DMS 273 treated with DMSO at 0.1 percent for 48 hours (cell line): Measurements from ENCODE around the gene ENOX2.

ENCODE experiments used
- DNase-seq: peaks from one replicate; lab custom pipeline; 2025; lab: John Stamatoyannopoulos, UW

Gene ENOX2

DNA sequence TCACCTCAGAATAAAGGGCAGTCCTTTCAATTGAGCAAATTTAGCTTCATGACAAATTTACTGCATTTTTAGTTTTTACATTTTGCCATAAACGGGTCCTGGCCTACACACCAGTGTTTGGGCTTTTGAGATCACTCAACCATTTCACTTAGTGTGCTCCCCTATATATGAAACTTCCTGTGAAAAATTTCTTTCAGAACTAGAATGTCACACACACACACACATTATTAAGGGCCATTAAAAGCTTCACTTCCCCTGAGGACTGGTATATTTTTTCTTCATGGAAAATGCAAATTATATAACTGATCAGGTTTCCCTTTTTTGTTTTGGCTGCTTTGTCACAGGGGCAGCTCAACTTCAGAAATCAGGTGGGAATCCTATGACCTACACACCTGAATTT lies 206.5 kb downstream of the ENOX2 start:
- DNase-seq: no peak

DNA sequence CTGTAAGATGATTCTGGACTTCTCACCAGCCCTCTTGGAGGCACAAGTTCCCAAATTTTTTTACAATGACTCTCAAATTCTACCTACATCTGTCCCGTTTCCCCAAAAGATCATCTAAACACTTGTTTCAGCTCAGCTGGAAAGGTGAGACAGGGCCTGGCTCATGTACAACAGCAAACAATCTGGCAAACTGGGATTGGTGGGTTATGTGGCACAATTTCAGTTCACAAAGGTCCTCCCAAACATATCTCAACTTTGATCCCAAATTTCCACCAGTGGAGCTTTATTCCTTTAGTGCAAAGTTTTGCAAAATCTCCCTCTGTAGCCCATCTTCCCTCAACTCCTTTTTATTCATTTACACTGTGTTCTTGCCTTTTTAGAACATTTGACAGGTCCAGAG lies 207.1 kb downstream of the ENOX2 start:
- no peak for DNase-seq

GRCh38 chrX:130694983-130695382 lies 208.0 kb downstream of the ENOX2 start:
- no peak for DNase-seq

DNA sequence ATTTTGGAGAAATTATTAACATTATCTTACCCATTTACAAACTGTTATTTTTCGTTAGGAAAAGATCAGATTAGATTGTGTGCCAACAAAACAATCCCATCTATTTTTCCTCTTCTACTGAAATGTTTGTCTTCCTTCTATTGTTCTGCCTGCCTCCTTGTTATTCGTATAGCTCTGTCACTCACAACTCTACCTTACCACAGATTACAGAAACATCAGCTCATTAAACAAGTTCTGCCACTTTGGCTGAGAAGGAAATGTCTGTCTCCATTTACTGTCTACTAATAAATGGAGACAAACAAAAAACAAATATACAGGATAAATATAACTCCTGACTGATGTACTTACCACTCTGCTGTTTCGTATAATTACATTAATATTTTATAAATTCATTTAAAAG lies 211.4 kb downstream of the ENOX2 start:
- DNase-seq: no peak

DNA sequence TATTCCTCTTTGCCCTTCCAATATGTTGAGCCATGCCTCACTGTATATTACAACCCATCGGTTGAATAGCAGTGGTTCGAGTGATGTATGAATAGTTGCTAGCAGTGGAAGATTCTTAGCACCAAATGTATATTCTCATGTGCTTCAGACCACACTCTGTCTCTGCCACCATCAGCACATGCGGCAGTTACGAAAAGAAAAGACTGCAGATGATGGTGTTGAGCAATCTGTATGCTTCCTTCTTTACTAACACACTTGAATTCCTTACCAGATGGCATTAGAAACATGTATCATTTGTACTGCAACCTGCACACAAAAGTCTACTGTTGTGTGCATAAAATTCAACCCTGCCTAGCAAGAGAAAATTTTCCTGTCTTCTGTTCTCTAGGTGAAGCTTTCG lies 214.6 kb downstream of the ENOX2 start:
- DNase-seq: no peak

DNA sequence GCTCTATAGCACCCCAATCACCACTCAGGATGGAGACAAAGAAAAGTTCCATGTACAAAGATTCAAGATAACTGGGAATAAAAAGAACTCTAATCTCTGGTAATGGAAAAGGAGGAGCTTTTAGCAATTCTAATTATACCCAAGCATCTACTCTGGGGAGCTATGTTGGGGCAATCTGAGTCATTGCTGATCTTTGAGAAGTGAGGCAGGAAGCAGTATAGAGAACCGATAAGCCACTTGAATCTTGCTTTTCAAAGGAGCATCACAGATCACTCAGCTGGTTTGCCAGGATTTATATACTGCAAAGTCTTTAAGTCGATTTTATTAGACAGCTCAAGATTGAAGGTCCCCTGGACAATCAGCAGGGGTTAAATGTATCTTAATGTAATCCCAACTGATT lies 220.0 kb downstream of the ENOX2 start:
- no peak for DNase-seq

- no peak for DNase-seq
These were observed 222.6 kb downstream of the ENOX2 start for GRCh38 chrX:130680164-130681035.

DNA sequence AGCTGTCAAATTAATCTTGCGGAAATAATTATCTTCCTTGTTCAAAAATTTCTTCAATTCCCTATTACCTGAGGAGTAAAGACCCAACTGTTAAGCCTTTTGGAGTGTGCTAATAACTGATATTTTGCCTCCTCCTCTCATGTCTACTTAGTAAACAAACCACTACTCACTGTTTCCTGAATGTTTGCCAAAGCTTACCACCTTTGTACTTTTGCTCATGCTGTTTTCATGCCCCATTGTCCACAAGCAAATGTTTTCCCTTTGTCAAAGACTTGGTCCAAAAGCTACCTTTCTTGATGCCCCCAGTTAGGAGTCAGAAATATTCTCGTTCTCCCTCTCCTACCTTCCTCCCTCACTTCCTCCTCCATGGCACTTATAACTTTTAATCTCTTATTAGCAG lies 226.1 kb downstream of the ENOX2 start:
- DNase-seq: no peak

DNA sequence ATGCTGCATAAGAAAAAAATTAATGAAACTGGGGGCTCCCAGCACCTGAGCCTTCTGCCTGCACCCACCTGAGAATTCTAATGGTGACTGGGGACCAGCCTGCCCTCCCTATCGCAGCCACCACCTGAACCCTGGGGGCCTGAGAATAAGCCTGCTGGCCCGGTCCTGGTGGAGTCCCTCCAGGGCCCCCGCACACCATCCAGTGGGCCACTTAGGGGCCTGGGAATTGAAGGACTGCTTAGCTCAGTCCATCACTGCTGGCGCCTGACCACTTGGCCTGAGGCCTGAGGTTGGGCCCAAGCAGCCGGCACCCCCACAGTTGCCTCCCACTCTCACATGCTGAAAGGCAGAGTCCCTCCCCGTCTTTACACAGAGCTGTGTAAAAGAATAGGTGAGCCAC lies 230.8 kb downstream of the ENOX2 start:
- no peak for DNase-seq

DNA sequence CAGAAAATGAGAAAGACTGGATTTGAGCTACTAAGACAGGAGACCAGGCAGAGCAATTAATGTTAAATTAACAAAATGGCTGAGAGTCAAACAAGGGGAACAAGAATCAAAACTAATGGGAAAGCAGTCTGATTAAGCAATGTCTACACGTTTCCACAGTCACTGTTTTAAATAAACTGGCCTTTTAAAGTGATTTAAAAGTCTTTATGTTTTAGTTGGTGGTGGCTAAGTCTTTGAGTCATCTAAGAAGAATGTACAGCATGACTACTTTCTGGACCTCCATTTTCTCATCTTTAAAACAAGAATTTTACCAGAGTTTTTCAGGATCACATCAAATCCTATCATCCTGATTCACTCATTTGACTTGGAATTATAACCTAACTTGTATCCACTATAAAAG lies 233.8 kb downstream of the ENOX2 start:
- no peak for DNase-seq

- no peak for DNase-seq
These were observed 237.7 kb downstream of the ENOX2 start for GRCh38 chrX:130665263-130665662.

DNA sequence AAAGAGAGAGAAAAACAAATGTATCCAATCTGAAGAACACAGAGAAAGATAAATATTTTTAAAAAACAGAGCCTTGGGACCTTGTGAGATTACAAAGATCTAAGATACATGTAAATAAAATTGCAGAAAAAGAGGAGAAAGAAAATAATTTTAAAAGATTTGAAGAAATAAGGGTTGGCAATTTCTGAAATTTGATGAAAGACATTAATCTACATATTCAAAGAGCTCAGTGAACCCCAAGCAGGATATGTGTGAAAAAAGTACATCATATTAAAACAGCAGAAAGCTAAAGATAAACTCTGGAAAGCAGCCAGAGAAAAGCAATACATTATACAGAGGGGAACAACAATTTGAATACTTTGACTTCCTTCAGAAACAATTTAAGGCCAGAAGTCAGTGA lies 244.7 kb downstream of the ENOX2 start:
- DNase-seq: no peak

GRCh38 chrX:130654409-130654950 lies 248.5 kb downstream of the ENOX2 start:
- no peak for DNase-seq

GRCh38 chrX:130652824-130653578 lies 250.0 kb downstream of the ENOX2 start:
- no peak for DNase-seq

DNA sequence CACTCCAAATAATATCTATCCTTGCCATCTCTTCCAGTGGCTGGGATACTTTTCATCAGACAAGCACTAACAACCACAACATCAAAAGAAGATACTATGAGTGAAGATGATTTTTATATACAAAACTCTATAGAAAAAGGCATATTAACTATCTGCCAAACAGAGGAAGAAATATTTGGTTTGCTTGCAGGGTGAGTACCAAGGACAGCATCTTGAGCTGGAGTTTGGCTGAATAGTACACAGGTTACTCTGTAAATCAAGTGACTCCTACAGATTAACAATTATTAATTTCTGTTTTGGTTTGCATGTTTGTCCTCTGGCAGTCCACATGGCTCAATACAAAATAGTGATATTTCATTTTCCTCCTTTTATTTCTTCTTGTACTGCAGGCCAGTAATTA lies 253.3 kb downstream of the ENOX2 start:
- DNase-seq: no peak

- DNase-seq: no peak
These were observed 255.5 kb downstream of the ENOX2 start for GRCh38 chrX:130647468-130647867.

GRCh38 chrX:130645955-130646583 lies 256.9 kb downstream of the ENOX2 start:
- DNase-seq: no peak

GRCh38 chrX:130637591-130637990 lies 265.4 kb downstream of the ENOX2 start:
- no peak for DNase-seq

GRCh38 chrX:130636277-130636676 lies 266.7 kb downstream of the ENOX2 start:
- DNase-seq: no peak

DNA sequence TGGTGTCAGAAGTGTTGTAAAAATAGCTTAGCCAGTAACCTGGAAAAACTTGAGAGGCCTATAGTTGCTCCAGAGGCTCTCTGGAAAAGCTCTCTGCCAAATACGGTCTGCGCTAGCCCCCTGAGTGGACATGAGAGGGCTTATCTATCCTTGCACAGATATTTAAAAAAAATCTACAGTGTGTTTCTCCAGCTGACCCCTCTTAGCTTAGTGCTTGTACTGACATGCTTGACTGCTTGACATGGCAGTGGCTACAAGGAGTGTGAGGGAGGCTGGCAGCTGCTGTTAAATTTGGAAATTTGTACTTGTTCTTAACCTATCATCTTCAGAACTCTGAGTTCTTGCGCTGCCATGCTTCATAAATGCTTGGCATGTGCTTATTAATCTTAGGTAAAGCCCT lies 272.0 kb downstream of the ENOX2 start:
- DNase-seq: no peak

- DNase-seq: no peak
These were observed 274.5 kb downstream of the ENOX2 start for GRCh38 chrX:130628516-130628915.

DNA sequence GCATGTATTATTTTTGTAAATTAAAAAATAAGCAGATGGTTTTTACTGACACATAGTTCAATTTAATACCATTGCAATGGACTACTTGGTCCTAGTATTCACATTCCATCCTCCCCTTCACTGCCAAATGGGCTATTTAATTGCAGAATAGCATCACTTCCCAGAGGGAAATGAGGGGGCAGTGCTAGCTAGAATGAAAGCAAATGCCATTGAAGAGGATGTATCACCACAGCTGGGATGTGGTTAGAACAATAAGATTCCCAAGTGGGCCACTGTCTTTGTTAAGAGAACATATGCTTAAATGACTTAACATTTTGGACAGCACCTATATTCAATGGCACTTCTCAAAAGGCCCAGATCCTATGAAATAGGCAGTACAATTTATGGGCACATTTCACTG lies 276.5 kb downstream of the ENOX2 start:
- no peak for DNase-seq

- DNase-seq: no peak
These were observed 277.6 kb downstream of the ENOX2 start for GRCh38 chrX:130625386-130625785.
